Esophagus muscularis mucosa (tissue), 4 donors: ENCODE measurements around the gene ZNF740. TPM values are rescaled to one million over a fixed set of nuclear protein-coding genes. Genes with fewer than 3 reads are reported as not detected.

Experiments
- DNase-seq: peaks from one replicate; pipeline ENCODE4 v3.0.0-alpha.2; 2017; ENCODE audit errors: extremely low spot score
- H3K27ac ChIP-seq, 4 donors: fragments of 200-600 bp; sonication (generic); replicated peaks in 1 of 4; 1 replicate in 3 of 4; 2 replicates in 1 of 4; pipeline ENCODE4 v1.5.1; 2016 to 2019; ENCODE audit warnings: mild to moderate bottlenecking in 1 of 4
- H3K27me3 ChIP-seq, 4 donors: fragments of 200-600 bp; sonication (generic); one replicate each; pipeline versions ENCODE4 v1.5.1 to v1.6.0; 2016 to 2019
- H3K36me3 ChIP-seq, 4 donors: fragments of 200-600 bp; sonication (generic); one replicate each; pipeline ENCODE4 v1.5.1; 2016 to 2019
- H3K4me1 ChIP-seq, 4 donors: fragments of 200-600 bp; sonication (generic); one replicate each; pipeline ENCODE4 v1.5.1; 2016 to 2019
- H3K4me3 ChIP-seq, 4 donors: fragments of 200-600 bp; sonication (generic); 1 replicate in 2 of 4; 2 replicates in 2 of 4; pipeline ENCODE4 v1.5.1; 2016 to 2019; ENCODE audit warnings: mild to moderate bottlenecking in 4 of 4, moderate library complexity in 1 of 4
- H3K9me3 ChIP-seq, 4 donors: fragments of 200-600 bp; sonication (generic); 1 replicate in 3 of 4; 2 replicates in 1 of 4; pipeline ENCODE4 v1.5.1; 2016 to 2019
- CTCF ChIP-seq, 3 experiments: fragments of 200-600 bp in 2 of 3; fragments of 450-650 bp in 1 of 3; sonication (generic) in 2 of 3; IDR thresholded peaks; one replicate each; pipeline ENCODE4 v1.5.1; 2017 to 2019; ENCODE audit warnings: antibody characterized with exemption in 3 of 3, mild to moderate bottlenecking in 2 of 3, moderate library complexity in 1 of 3
- EP300 ChIP-seq: sonication (generic); formaldehyde crosslinking; IDR thresholded peaks from one replicate; pipeline ENCODE4 v1.6.1; 2017; ENCODE audit warnings: antibody characterized with exemption
- POLR2A ChIP-seq: fragments of 450-650 bp; IDR thresholded peaks from one replicate; pipeline ENCODE4 v1.6.1; 2017; ENCODE audit warnings: antibody characterized with exemption, moderate library complexity, mild to moderate bottlenecking, low read depth
- POLR2AphosphoS5 ChIP-seq, 2 donors: sonication (generic); formaldehyde crosslinking; IDR thresholded peaks; one replicate each; pipeline ENCODE4 v1.6.1; 2017; ENCODE audit warnings: antibody characterized with exemption in 2 of 2
- WGBS: methylation state at CpG from one replicate; pipeline ENCODE4 v1.1.5; 2018; 5-methylcytosine and 5-hydroxymethylcytosine counted together
- intact Hi-C: fragments of 100-400 bp; cut with DNase I; formaldehyde crosslinking; loops from one replicate; pipeline ENCODE4 v1.15.1; 2023
- total RNA-seq, 4 donors: library from RNA; depleted of rRNA; stranded (reverse); fragments of >200 nt; gene quantifications; one replicate each; pipeline versions ENCODE4 v1.1.0 to v1.2.1, GENCODE V29; 2016

ZNF740 gene
- total RNA-seq, 4 donors from 2014 or later = 12.4 to 19.6 (median 15.3) TPM

- intact Hi-C loops = no loop called here
- Histone ChIP-seq H3K36me3 (peaks cover 16 to 37% (median 30%) of the 10 kb centered on the region in 4 donors), H3K9me3 (no peaks in the 10 kb centered on the region), H3K27me3 (no peaks in the 10 kb centered on the region), H3K4me3 (peak overlapping the region; percentile 71 to 84 (median 77)), H3K27ac (peak overlapping the region; percentile 96 to 99 (median 98)), H3K4me1 (peaks cover 69 to 91% (median 87%) of the 10 kb centered on the region in 4 donors)
- no peak for TF ChIP-seq EP300
- TF ChIP-seq CTCF (IDR thresholded peaks at IDR 0.05) = no peak
- TF ChIP-seq POLR2AphosphoS5 (IDR thresholded peaks at IDR 0.05) = peak; percentile 36 to 62
- WGBS = 59% methylated on average over 13 of the region's 19 CpGs
- DNase-seq = no peak
Measured at GRCh38 chr12:53217051-53217930, 36.8 kb downstream of the ZNF740 start.

GRCh38 chr12:53217931-53218307, 37.4 kb downstream of the ZNF740 start:
- DNase-seq = no peak
- Histone ChIP-seq H3K4me3 (peak overlapping the region; percentile 71 to 84 (median 77)), H3K4me1 (peaks cover 75 to 96% (median 93%) of the 10 kb centered on the region in 4 donors), H3K9me3 (no peaks in the 10 kb centered on the region), H3K27ac (peak overlapping the region; percentile 96 to 99 (median 98)), H3K27me3 (no peaks in the 10 kb centered on the region), H3K36me3 (peaks cover 11 to 31% (median 23%) of the 10 kb centered on the region in 4 donors)
- 47% methylated on average over 3 of the region's 3 CpGs for WGBS
- no peak for TF ChIP-seq POLR2A
- TF ChIP-seq CTCF (IDR thresholded peaks at IDR 0.05) = no peak
- TF ChIP-seq POLR2AphosphoS5 (IDR thresholded peaks at IDR 0.05) = no peak
- TF ChIP-seq EP300 = no peak
- intact Hi-C loops = loop anchor here (2.0 kb wide), 1 partner anchor 33 kb away; no protein-coding TSS in a partner anchor

- Histone ChIP-seq H3K4me1 (peaks cover 75 to 96% (median 95%) of the 10 kb centered on the region in 4 donors), H3K4me3 (peak overlapping the region; percentile 71 to 84 (median 77)), H3K27ac (peak overlapping the region; percentile 96 to 99 (median 98)), H3K9me3 (no peaks in the 10 kb centered on the region), H3K36me3 (peaks cover 5 to 23% (median 16%) of the 10 kb centered on the region in 4 donors), H3K27me3 (no peaks in the 10 kb centered on the region)
- no peak for TF ChIP-seq POLR2A
- no peak for TF ChIP-seq EP300
- TF ChIP-seq CTCF (IDR thresholded peaks at IDR 0.05) = no peak
- no peak for TF ChIP-seq POLR2AphosphoS5 (IDR thresholded peaks at IDR 0.05)
- no peak for DNase-seq
- intact Hi-C loops = loop anchor here (2.0 kb wide), 1 partner anchor 32 kb away; no protein-coding TSS in a partner anchor
- WGBS = 34% methylated on average over 13 of the region's 30 CpGs
Measured at GRCh38 chr12:53218551-53219291, 38.2 kb downstream of the ZNF740 start.

- Histone ChIP-seq H3K36me3 (peaks cover 0 to 16% (median 10%) of the 10 kb centered on the region in 4 donors), H3K9me3 (no peaks in the 10 kb centered on the region), H3K4me1 (peaks cover 75 to 98% (median 95%) of the 10 kb centered on the region in 4 donors), H3K27me3 (no peaks in the 10 kb centered on the region), H3K4me3 (peak overlapping the region; percentile 71 to 84 (median 77)), H3K27ac (peak overlapping the region; percentile 96 to 99 (median 98))
- intact Hi-C loops = loop anchor here (2.0 kb wide), 1 partner anchor 31 kb away; no protein-coding TSS in a partner anchor
- DNase-seq = no peak
- WGBS = 5% methylated on average over 24 of the region's 27 CpGs
- no peak for TF ChIP-seq CTCF (IDR thresholded peaks at IDR 0.05)
- no peak for TF ChIP-seq EP300
- no peak for TF ChIP-seq POLR2A
- peak in 1 of 2 donors; percentile 32 for TF ChIP-seq POLR2AphosphoS5 (IDR thresholded peaks at IDR 0.05)
Measured at GRCh38 chr12:53219292-53219955, 38.9 kb downstream of the ZNF740 start.
